HEK293 (cell line): ENCODE measurements around the gene PEX14.

ENCODE experiments used
- HOXA7 ChIP-seq: sonication (generic); formaldehyde crosslinking; IDR thresholded peaks from 2 replicates; pipeline ENCODE4 v1.8.1; 2022; ENCODE audit warnings: missing genetic modification reagents, borderline replicate concordance
- YY1 ChIP-seq: fragments of 450-650 bp; formaldehyde crosslinking; IDR thresholded peaks from 2 replicates; pipeline ENCODE4 v1.5.1; 2018; ENCODE audit warnings: missing biosample characterization, missing genetic modification characterization
- ZNF792 ChIP-seq: fragments of 450-650 bp; formaldehyde crosslinking; IDR thresholded peaks from 2 replicates; pipeline ENCODE4 v1.5.1; 2016; ENCODE audit warnings: missing biosample characterization, missing genetic modification characterization
- TF ChIP-seq, protein P1 (sequence below): fragments of 450-650 bp; formaldehyde crosslinking; IDR thresholded peaks from 2 replicates; pipeline ENCODE4 v1.5.1; 2017; ENCODE audit warnings: missing biosample characterization, missing genetic modification characterization
- TF ChIP-seq, protein P2 (sequence below): fragments of 450-650 bp; formaldehyde crosslinking; IDR thresholded peaks from 2 replicates; pipeline ENCODE4 v1.5.1; 2016; ENCODE audit warnings: missing biosample characterization, missing genetic modification characterization

DNA sequence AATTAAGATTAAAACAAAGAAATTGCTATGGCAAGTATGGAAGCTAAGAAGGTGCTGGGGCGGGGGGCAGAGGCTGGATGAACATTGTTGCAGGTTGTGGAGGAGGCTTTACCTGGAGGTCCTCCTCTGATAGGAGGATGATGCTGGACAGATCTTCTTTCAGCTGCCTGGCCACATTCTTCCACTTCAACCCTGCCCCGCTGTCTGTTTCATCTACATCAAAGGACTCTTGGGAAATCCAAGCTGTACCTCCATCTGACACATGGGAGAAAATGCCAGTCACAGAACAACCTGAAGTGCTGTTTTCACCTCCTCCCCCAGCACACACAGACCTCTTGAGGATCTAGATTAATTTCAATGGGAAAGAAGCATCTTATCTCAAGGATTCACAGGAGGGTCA, 7.7 kb upstream of the PEX14 start:
- TF ChIP-seq, protein P1, sequence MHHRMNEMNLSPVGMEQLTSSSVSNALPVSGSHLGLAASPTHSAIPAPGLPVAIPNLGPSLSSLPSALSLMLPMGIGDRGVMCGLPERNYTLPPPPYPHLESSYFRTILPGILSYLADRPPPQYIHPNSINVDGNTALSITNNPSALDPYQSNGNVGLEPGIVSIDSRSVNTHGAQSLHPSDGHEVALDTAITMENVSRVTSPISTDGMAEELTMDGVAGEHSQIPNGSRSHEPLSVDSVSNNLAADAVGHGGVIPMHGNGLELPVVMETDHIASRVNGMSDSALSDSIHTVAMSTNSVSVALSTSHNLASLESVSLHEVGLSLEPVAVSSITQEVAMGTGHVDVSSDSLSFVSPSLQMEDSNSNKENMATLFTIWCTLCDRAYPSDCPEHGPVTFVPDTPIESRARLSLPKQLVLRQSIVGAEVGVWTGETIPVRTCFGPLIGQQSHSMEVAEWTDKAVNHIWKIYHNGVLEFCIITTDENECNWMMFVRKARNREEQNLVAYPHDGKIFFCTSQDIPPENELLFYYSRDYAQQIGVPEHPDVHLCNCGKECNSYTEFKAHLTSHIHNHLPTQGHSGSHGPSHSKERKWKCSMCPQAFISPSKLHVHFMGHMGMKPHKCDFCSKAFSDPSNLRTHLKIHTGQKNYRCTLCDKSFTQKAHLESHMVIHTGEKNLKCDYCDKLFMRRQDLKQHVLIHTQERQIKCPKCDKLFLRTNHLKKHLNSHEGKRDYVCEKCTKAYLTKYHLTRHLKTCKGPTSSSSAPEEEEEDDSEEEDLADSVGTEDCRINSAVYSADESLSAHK (tag by site-specific recombination), result no peak
- TF ChIP-seq, protein P2, sequence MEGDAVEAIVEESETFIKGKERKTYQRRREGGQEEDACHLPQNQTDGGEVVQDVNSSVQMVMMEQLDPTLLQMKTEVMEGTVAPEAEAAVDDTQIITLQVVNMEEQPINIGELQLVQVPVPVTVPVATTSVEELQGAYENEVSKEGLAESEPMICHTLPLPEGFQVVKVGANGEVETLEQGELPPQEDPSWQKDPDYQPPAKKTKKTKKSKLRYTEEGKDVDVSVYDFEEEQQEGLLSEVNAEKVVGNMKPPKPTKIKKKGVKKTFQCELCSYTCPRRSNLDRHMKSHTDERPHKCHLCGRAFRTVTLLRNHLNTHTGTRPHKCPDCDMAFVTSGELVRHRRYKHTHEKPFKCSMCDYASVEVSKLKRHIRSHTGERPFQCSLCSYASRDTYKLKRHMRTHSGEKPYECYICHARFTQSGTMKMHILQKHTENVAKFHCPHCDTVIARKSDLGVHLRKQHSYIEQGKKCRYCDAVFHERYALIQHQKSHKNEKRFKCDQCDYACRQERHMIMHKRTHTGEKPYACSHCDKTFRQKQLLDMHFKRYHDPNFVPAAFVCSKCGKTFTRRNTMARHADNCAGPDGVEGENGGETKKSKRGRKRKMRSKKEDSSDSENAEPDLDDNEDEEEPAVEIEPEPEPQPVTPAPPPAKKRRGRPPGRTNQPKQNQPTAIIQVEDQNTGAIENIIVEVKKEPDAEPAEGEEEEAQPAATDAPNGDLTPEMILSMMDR (tag by site-specific recombination), result no peak
- TF ChIP-seq YY1, result no peak
- TF ChIP-seq HOXA7 (CRISPR knock-in tag), result no peak
- TF ChIP-seq ZNF792 (tag by site-specific recombination), result no peak
